Measurements from ENCODE around the gene BAHD1.
A peak's percentile ranks its signal among the peaks of the same experiment; 100 is the strongest.

Gene BAHD1

DNA sequence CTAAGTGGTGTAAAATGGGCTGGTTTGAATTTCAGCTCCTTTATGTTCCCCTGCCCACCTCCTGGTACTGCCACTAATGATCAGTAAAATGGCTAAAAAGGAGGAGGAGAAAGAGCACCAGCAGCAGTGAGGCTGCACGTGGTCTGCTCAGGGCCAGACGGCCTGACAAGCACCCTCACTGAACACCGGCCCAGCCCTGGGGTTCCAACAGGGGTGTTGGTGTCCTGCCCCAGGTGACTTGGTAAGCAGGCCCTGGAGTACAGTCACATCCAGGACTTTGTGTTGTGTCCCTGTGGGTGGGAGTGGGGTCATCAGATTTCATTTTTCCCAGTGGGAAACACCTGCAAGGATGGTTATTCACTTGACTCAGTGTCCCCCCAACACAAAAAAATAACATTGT lies 5.4 kb downstream of the BAHD1 start:
- DNase-seq = no peak

DNA sequence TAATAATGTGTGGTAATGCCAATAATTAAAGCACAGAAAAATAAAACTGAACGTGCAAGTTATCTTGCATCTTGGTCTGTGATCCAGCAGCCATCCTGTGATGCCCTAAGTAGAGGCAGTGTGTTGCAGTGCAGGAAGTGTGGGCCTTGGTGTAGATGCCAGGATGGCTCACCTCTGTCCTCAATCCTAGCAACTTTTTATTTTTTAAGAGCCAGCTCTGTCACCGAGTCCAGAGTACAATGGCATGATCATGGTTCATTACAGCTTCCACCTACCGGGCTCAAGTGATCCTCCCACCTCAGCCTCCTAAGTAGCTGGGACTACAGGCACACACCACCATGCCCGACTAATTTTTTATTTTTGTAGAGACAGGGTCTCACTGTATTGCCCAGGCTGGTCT lies 7.6 kb downstream of the BAHD1 start:
- DNase-seq = no peak

DNA sequence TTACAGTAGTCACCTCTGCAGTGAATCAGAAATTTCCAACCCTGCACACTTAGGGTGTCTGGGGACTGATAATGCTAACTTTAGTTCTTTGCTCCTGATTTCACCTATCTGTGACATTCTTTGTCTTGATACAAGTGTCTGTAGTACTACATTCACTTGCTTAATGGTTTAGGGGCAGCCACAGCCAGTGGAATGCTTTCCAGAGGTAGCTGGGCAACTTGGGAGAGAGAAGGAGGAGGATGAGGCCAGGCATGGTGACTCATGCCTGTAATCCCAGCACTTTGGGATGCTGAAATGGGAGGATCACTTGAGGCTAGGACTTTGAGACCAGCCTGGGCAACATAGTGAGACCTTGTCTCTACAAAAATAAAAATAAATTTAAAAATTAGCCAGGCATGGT lies 8.5 kb downstream of the BAHD1 start:
- DNase-seq = no peak

DNA sequence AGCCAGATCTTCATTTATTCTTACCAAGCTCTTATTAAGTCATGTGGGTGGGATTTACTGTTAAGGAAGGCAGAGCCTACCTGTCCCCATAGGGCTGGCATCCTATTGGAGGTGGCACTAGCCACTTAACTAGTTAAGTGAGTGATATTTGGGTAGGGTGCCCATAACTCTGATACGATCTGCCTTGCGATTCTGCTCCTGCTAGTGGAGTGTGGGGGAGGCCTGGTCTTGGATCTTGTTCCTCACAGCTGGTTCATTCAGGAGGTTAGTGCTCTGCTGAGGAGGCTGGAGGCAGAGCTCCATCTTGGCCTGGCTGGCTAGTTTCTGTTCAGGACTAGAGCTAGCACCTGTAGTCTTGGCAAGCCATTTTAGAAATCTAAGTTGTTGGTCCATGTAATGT lies 9.3 kb downstream of the BAHD1 start:
- DNase-seq = no peak

DNA sequence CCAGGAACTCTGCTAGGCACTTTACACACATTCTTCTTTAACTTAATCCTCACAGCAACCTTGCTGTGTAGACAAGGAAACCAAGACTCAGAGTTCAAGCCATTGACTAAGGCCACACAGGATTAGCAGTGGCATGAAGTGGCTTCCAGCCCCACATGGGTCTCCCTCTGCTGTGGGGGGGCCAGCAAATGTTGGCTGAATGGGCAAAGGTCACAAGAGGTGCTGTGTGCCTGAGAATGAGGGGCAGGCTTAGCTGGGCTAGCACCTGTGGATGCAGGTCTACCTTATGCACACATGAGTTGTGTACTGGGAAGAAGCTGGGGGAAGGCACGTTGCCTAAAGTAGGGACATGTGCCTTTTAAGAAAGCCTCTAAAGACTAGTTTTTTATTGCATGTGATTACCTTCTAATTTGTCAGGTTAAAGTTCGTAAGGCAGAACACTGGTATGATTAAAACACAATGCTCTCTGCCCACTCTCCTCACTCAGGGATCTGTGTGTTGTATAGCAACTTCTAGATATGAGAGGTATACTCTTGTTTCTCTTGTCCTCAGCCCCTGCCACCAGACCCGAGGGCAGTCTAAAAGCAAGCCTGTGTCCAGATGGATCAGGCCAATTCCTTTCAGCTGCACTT lies 10.9 kb downstream of the BAHD1 start:
- DNase-seq = no peak

DNA sequence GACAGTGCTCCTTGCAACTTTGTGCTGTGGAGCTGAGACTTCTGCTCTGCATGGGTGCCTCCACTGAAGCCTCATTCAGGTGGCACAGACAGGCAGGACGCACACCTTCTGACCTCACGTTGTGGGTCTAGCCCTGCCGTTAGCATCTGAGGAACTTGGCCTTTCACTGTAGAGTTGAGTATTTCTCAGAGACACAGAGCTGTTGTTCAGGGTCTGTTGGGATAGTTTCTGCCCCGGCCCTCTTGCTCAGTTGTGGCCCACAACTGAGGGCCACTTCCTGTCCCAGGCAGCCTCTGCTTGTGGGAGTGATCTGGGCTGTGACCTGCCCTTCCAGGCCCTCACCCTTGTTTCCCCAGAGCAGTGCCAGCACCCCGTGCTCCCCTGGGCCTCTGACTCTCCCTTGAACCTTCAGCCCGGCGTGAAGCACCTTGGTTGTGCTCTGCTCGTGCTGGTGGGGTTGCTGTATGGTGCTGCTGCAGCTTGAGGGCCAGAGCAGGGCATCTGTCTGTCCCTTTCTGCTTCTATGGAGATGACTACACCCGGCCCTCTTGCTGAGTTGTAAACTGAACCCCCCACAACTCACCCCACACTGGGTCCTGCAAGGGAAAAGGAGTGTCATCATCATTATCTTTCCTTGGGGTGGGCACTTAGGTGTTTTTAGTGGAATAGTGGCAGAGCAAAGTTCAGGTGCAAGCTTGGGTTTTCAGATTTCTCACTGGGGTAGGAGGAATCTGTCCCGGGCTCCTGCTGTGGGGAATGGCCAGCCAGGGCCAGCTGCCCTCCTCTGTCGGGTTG lies 11.7 kb downstream of the BAHD1 start:
- no peak for DNase-seq

DNA sequence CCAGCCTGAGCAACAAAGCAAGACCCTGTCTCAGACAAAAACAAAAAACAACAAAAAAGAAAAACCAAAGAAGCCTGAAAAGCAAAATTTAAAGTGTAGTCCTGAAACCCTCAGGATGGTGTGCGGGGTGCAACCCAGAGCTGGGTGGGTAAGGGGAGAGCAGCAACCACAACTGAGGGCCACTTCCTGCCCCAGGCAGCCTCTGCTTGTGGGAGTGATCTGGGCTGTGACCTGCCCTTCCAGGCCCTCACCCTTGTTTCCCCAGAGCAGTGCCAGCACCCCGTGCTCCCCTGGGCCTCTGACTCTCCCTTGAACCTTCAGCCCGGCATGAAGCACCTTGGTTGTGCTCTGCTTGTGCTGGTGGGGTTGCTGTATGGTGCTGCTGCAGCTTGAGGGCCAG lies 13.2 kb downstream of the BAHD1 start:
- DNase-seq = peak; percentile 41

DNA sequence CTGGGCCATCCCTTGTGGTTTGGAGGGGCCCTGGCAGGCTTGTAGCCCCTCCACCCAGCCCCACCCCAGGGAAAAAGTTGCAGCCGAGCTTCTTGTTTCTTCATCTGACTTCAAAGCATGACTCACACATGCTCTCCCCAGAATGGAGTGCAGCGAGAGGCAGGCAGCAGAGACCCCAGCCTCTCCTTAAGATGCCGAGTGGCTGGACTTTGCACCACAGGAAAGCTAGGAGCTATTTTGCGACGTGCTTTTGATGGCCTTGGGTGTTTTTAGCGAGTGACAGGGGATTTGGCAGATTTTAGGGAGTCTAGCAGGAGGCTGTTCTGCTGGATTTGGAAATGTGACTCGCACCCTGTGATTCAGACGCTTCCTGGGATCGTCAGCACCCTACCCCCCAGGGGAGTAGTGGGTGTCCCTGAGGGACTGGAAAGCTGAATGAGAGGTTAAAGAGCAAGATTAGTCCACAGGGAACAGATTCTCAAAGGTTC lies 14.2 kb downstream of the BAHD1 start:
- no peak for DNase-seq

DNA sequence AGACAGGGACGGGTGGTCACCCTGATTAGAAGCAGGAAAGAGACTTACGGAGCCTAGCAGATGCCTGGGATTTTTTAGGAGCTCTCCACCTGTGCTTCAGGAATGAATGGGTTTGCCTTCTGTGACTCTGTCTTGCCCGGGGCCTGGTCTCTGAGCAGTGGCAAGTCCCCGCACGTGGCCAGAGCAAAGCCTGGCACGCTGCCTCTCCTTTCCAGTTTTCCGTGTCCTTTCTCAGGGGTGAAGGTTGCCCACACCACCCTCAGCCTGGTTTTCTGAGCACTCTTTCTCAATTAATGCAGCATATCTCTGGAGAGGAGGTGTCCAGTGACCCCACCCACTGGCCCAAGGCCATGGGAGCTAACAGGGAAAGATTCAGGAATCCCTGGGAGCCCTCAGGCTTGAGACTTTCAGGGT lies 15.6 kb downstream of the BAHD1 start:
- no peak for DNase-seq

DNA sequence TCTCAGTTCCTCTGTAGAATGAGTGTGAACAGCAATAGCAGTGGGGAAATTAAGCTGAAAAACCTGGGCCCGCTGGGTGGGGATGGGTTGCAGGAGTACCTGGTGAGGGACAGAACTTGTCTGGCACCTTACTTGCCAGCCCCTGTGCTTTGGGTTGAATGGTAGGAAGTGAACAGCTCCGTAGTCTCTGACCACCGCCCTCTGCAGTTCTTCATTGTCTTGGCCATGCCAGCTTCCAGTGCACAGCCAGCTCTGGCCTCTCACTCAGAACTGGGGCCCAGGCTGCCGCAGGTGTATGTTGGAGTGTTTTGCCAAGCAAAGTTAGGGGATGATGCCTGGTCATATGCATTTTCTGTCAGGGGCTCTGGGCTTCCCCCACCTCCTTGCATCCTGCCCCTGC lies 16.0 kb downstream of the BAHD1 start:
- DNase-seq = no peak

DNA sequence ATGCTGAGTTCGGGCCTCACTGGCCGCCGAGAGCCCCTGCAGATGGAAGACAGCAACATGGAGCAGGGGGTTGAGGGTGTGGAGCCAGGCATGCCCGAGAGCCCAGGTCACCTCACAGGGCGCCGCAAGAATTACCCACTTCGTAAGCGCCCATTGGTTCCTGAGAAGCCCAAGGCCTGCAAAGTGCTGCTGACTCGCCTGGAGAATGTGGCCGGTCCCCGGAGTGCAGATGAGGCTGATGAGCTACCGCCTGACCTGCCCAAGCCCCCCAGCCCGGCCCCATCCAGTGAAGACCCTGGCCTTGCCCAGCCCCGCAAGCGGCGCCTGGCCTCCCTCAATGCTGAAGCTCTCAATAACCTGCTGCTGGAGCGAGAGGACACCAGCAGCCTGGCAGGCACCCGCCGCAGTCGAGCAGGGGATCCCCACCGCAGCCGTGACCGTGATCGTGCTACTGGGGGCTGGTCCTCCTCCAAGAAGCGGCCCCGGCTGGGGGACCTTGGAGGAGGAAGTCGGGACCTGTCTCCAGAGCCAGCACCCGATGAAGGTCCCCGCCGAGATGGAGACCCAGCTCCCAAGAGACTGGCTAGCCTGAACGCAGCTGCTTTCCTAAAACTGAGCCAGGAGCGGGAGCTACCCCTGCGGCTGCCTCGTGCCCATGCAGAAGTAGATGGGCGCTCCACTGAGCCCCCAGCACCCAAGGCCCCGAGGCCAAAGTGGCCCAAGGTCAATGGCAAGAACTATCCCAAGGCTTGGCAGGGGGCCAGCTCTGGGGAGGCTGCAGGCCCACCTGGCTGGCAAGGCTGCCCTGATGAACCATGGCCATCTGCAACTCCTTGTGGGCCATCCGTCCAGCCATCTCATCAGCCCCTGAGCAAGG lies 18.0 kb downstream of the BAHD1 start:
- DNase-seq = no peak

DNA sequence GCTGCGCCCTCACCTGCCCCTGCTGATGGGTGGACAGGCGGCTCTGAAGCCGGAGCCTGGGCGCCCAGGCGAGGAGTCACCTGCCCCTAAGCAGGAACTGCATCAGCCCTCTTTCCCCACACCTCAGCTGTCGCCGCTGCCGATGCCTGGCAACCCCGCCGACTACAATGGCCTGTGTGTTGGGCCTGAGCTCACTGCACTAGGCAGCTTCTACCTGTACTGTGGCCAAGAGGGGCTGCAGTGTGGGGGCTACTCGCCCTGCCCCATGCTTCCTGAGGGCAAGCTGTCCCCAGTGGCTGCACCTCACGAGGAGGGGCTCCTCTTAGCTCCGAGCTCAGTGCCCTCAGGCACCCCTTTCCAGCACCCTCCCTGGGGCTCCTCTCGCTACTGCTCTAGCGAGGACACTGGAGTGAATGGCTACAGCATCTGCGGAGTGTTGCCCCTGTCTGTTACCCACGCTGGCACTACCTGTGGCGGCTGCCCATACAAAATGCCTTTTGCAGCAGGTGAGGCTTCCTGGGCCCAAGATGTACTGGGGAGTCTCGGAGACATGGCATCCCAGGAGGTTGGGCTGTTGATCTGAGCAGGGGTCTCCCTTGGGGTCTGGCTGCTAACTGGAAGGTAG lies 18.8 kb downstream of the BAHD1 start:
- no peak for DNase-seq

DNA sequence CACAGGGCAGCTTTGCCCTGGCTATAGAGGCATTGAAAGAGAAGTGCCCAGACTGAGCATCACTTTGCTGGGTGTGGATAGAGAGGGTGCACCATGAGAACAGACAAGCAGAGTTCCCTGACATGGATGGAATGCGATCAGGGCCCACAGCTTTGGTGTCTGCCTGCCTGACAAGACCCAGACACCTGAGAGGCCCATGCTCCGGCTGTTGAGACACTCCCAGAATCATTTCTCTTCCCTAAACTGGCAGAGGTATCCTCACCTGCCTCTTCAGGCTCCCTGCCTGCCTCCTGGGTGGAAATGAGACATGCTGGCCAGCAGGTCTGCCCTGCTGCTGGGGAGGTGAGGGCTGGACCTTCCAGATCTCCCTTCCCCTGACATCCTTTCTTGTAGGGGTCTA lies 19.7 kb downstream of the BAHD1 start:
- no peak for DNase-seq

DNA sequence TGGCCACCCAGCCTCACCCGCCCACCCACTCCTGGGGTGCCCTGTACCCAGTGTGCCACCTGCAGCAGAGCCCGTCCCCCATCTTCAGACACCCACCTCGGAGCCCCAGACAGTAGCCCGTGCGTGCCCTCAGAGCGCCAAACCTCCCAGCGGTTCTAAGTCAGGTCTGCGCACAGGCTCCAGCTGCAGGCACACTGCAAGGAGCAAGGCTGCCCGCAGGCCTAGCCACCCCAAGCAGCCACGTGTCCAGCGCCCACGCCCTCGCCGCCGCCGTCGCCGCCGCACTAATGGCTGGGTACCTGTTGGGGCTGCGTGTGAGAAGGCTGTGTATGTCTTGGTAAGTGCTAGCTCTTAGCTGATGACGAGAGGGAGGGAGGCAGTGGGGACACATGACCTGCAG lies 21.2 kb downstream of the BAHD1 start:
- no peak for DNase-seq

DNA sequence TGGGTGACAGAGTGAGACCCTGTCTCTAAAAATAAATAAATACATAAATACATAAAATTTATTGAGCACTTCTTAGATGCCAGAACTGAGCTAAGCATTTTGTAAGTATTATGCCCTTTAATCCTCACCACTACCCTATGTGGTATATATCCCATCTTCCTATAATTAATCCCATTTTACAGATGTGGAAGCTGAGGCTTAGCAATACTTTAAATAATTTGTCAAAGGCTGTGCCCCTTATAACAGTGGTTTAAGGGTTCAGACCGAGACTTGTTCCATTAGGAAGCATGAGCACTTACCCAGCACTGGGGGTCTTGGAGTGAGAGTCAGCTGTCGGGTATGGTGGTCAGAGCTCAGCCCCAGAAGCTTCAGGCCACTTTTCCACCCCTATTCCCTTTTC lies 22.5 kb downstream of the BAHD1 start:
- DNase-seq = no peak

DNA sequence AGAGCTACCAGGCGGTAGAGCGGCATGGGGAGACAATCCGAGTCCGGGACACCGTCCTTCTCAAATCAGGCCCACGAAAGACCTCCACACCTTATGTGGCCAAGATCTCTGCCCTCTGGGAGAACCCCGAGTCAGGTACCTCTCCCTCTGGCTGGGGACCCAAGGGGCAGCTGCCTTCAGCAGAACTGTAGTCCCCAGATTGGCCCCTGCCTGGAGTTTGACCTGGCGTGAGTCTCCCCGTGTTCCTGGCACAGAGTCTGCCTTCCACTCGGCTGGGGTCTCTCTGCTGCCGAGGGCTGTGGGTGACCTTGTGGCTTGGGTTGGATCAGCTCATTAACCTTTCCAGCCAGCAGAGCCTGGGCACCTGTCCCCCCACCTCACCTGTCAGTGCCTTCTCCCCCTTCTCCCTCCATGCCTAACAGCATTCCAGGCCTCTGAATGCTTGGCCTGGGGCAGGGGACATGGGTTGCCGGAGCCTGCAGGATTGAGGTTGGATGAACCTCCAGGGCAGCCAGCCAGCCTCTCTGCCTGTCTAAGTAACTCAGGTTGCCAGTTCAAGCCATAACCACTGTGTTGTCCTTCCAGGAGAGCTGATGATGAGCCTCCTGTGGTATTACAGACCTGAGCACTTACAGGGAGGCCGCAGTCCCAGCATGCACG lies 23.3 kb downstream of the BAHD1 start:
- no peak for DNase-seq

DNA sequence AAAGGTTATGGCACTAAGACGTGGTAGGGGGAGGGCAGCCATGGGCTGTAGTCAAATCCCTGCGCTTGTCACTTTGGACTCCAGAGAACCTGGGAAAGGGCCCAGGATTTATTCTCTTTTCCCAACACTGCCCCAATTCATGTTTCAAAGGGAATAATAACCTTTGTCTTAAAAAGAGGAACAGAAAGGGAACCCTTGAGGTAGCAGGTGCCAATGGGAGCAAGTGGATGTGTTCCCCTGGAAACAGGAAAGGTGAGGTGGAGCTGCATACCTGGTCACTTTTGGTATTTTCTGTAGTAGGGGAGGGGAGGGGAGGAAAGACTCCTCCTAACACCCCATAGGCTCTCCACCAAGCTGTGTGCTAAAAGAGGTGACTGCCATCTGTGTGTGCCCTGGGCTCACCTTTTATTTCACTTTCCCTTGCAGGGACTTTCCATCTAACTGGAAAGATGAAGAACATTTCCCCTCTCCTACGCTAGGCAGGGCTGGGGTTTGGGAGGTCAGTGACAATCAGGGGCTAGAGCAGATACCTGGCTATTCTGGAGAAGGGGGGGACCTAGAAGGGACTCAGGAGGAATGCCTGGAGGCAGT lies 23.9 kb downstream of the BAHD1 start:
- no peak for DNase-seq

DNA sequence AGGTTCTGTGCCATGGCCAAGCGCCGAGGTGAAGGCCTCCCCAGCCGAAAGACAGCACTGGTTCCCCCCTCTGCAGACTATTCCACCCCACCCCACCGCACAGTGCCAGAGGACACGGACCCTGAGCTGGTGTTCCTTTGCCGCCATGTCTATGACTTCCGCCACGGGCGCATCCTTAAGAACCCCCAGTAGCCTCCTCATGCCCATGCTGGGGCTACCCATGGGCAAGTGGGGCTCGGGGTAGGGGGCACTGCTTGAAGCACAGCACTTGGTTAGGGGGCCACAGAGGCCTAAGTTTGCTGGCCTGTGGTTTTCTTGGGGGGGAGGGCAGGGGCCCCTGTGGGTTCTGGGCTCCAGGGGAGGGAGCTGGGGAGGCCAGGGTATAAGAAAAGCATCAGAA lies 25.2 kb downstream of the BAHD1 start:
- no peak for DNase-seq

DNA sequence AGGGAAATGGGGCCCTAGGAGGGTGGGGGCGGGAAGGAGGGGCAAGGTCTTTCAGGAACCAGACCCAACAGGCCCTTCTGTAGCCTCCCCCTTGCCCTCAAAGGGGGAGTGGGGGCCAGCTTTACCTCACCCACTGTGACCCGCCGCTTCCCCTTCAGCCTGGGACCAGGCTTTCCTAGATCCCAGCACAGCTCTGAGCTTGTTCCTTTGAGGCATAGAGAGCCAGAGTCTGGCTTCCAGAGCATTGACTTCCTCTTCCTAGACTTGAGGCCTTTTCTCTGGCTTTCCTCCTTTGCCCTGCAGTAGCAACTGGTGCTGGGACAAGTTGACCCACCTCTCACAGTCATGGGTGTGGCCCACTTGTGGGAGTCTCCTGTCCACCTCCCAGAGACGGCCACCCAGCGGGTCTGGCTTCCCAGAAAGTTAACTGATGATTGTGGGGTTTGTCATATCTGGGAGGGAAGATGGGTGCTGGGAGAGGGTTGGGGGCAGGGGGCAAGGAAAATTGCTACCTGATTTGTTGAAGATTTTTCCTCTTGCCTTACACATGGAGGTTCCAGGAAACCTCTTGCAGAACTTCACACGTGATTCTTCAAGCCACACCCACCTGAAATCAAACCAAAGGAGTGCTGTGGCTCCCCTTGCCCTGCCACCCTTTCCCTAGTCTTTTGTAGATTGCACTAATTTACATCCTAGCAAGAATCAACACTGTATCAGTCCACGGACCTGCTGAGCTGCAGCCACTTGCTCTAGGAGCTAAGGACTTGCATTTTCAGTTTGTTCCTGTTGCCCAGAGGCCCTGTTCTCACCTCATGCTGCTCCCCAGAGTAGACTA lies 25.9 kb downstream of the BAHD1 start:
- no peak for DNase-seq

DNA sequence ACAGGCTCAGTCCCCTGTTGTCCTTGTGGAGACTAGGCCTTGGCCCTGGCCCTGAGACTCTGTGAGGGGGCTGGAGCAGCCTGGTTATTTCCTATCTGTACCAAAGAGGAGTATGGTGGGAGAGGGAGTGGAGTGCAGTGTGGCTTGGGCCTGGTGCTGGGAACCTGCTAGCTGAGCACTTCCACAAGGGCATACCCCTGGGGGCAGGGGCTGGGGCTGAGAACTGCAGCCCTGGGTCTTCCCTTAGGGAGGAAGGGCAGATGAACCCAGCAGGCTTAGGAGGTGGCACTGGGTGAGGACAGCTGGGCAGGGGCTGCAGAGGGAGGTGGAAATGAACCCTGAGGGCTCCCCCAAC lies 26.5 kb downstream of the BAHD1 start:
- DNase-seq = no peak

DNA sequence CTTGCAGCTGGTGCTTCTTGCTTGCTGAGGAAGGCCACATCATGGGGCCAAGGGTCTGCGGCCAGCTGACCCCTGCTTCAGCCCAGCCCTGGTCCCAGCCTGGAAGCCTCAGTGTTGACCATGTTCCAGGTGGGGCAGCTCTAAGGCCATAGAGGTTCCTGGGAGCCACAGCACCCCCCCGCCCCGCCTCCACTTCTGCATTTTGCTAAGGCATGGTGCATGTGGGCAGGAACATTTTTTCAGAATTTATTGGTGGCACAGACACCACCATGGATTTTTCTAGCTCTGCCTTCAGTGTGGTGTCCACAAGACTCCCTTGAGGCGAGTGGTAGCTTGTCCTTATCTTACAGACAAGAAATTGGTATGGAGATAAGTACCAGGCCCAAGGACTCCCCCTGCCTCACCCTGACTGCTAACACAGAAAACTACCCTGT lies 28.2 kb downstream of the BAHD1 start:
- no peak for DNase-seq
